A172 (cell line): ENCODE results near the gene ENPP4. TPM values are rescaled to one million over a fixed set of nuclear protein-coding genes. Genes with fewer than 3 reads are reported as not detected.
"Not testable (repeated sequence)": the region's sequence is repeated elsewhere in the genome, so short reads cannot be mapped to it uniquely, and the experiment has no call there.

Experiments
- DNase-seq: peaks from one replicate; pipeline ENCODE4 v3.0.0-alpha.2; 2015; ENCODE audit warnings: low spot score
- total RNA-seq: library from RNA; depleted of rRNA; stranded (reverse); fragments of >200 nt; shearing (Covaris generic); gene quantifications from 2 replicates; pipeline ENCODE4 v1.2.3, GENCODE V29; 2014

ENPP4 gene
- total RNA-seq, 1 experiment from 2014 or later, result not detected

DNA sequence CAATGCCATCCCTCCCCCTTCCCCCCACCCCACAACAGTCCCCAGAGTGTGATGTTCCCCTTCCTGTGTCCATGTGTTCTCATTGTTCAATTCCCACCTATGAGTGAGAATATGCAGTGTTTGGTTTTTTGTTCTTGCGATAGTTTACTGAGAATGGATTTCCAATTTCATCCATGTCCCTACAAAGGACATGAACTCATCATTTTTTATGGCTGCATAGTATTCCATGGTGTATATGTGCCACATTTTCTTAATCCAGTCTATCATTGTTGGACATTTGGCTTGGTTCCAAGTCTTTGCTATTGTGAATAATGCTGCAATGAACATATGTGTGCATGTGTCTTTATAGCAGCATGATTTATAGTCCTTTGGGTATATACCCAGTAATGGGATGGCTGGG, 1.5 kb downstream of the ENPP4 start:
- DNase-seq, result not testable (repeated sequence)

GRCh38 chr6:46134216-46134615, 4.4 kb downstream of the ENPP4 start:
- DNase-seq, result no peak

DNA sequence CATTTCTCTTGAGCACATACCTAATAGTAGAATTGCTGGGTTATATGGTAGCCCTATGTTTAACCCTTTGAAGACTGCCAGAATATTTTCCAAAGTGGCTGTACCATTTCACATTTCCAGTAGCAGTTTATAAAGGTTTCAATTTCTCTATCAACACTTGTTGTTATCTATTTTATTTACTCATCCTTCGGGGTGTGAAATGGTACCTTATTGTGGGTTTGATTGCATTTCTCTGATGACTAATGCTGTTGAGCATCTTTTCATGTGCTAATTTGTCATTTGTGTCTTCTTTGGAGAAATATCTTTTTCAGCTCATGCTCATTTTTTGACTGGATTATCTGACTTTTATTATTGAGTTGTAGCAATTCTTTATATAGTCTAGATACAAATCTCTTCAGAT, 5.4 kb downstream of the ENPP4 start:
- no peak for DNase-seq

DNA sequence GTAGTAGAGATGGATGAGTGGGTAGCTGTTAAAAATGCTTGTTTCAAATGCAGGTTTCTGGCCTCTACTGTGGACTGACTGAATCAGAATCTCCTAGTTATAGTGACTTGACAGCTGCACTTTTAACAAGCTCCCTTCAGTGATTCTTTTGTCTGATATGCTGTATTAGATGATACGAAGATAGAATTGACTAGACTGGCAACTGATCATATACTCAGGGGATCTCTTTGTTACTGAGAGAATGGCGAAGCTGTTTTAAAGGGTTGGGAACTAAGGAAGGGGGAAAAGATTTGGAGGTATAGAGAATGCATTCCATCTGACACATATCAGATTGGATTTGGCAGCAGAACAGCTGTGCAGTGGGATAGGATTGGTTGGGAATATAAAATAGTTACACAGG, 7.0 kb downstream of the ENPP4 start:
- DNase-seq, result no peak

DNA sequence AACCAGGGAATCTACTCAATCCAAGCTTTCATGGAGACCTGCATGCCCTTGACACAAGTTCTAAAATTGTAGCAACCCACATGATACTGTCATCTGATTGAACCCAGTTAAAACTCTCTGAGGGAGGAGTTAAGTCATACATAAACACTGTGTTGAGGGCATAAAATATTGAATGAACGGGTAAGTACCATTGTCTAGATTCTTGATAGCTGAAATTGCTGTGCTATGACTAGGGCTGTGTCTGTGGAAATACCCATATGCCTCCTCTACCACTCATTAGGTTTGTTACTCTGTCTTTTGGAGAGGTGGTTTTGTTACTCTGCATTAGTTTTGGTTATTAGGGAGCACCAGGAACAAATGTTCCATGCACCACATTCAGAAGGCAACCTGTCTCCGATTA, 7.6 kb downstream of the ENPP4 start:
- no peak for DNase-seq

DNA sequence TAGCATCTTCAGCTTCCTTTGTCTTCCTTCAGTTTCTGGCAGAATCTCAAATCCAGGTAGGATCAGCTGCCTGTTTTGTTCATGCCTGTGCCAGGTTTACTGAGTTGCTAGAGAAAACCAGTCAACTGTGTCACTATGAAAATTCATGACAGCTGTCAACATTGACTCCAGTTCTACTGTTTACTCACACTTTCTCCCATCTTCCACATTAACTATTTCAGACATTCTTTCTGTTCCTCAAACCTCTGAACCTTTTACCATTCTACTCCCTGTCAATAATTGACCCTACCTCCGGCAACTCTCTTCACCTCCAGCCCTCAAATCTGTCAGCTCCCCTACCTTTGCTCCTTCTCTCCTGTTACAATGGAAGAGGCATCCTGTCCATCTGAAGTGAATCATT, 8.5 kb downstream of the ENPP4 start:
- DNase-seq, result no peak

DNA sequence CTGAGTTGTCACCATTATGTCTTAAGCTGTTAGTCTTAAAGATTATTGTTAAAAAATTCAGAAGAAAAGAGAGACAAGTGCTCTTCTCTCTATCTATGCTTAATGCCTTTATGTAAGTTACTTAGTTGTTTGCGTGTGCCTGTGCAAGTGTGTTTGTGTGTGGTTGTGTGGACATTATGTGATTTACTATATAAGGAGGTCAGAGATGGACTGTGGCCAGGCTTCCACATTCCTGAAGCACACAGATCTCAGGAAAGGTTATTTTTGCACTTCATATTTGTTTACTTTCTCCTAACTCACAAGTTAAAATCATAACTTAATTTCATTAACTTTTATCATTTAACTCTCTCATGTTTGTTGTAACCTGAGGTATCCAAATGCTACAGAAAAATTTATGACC, 14.5 kb downstream of the ENPP4 start:
- no peak for DNase-seq

GRCh38 chr6:46149066-46149465, 19.3 kb downstream of the ENPP4 start:
- not testable (repeated sequence) for DNase-seq

GRCh38 chr6:46156701-46157100, 26.9 kb downstream of the ENPP4 start:
- no peak for DNase-seq

- DNase-seq, result no peak
These were observed 29.4 kb downstream of the ENPP4 start for GRCh38 chr6:46159229-46159628.

DNA sequence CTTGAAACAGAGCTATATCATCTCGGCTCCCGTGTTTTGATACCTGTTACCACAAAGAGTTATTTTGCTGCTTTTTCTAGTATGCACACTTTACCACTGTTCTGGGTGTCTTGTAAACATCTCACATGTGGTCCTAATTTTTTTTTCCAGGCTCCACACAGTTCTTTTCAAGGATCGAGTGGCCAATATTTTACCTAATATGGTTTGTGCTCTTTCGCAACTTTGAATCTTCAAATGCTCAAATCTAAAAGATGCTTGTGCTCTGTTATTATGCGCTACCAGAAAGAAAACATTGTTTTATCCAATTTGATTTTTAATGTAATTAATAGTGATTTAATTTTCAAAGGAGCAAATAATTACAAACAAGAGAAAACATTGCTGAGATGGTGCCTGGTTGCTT, 30.3 kb downstream of the ENPP4 start:
- DNase-seq, result no peak

DNA sequence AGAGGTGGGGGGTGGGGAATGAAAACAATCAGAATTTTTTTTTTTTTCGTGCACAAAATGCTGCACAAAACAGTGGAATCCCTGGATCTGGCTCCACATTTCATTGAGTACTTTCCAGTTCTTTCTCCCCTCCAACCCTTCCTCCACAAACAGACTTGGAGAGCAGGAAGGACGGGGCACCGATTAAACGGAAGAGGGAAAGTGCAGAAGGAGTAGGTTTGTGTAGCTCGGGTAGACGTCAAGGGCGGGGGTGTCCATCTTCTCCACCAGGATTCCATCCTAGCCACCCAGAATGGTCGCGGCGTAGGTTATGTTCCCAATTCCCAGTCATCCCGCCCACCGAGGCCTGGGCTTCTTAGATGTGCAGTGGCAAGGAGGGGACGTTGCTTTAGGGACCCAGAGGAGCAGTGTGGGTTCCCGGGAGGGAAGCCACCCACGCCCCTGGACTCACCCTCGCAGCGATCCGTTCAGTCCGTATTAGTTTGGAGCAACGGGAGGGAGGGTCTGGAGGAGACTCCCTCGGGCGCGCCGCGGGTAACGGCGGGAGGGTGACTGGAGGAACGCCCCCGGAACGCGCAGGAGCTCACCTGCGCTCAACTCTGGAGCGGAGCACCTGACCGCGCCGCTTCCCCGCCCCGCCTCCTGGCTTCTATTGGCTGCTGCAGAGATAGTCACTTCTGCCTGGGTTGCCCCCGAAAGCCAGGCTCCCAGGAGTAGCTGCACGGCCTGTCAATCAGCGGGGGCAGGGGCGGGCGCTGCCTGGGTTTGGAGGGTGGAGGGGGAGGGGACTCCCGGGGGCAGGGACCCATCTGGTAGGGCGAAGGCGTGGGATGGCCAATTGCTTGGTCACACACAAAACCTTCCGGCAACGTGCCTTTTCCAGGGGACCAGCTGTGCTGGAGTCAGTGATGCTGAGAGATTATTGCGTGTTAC, 40.8 kb downstream of the ENPP4 start, which contains the start of gene ENPP5:
TSS of gene ENPP5 (minus strand) at position 624 of the 933 bp plus-strand sequence. CDS start 2,718 bp downstream, outside the sequence.
- no peak for DNase-seq

GRCh38 chr6:46172176-46172575, 42.4 kb downstream of the ENPP4 start:
- DNase-seq, result no peak

- DNase-seq, result no peak
These were observed 45.1 kb downstream of the ENPP4 start for GRCh38 chr6:46174904-46175303.

- DNase-seq, result no peak
These were observed 45.7 kb downstream of the ENPP4 start for GRCh38 chr6:46175446-46175845.

DNA sequence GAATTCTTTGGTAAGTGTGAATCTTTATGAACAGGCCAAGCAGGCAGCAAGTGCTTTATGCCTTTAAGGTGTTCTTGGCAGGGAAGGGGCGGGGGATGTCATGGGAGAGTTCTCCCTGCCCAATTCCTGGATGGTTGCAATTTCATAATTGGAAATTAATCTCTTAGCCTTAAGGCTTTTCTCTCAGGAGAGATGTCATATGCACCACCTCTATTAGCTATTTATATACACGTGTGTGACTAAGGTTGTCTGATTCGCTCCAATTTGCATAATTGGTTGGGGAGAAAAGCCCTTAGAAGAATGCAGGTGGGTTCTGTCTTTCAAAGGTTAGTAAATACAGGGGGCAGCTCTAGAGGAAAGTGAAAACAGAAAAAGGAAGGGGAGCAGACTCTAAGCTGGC, 46.2 kb downstream of the ENPP4 start:
- DNase-seq, result no peak

GRCh38 chr6:46184114-46184513, 54.3 kb downstream of the ENPP4 start:
- DNase-seq, result peak; percentile 26

DNA sequence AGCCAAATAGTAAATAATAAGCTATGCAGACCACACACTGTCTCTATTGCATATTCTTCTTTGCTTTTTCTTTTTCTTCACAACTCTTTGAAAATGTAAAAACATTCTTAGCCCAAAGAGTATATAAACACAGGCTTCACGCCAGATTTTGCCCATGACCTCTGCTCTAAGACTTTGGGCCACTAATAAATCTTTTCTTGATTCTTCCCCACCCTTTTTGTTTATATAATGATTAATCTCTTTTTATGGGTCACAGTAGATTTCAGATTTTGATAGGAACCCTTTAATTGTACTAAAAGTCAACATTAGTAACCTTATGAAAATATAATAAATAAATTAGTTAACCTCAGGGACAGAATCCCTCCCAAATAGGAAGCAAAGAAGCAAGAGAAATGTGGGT, 56.8 kb downstream of the ENPP4 start:
- DNase-seq, result no peak

DNA sequence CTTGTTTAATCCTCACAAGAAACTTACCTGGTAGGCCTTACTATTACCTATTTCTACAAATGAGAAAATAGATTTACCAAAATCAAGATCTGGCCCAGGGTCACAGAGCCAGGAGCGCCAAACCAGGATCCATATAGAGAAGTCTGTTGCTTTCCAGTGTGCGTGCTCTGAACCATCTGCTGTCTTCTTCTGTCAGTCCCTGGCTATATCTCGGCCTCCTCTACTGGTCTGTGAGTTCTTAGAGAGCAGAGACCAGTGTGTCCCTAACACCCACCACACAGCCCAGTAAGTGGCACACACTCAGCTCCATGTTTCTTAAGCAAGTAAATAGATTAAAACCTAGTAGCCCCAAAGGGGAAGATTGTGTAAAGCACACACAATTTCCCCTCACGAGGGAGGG, 59.9 kb downstream of the ENPP4 start:
- DNase-seq, result no peak

DNA sequence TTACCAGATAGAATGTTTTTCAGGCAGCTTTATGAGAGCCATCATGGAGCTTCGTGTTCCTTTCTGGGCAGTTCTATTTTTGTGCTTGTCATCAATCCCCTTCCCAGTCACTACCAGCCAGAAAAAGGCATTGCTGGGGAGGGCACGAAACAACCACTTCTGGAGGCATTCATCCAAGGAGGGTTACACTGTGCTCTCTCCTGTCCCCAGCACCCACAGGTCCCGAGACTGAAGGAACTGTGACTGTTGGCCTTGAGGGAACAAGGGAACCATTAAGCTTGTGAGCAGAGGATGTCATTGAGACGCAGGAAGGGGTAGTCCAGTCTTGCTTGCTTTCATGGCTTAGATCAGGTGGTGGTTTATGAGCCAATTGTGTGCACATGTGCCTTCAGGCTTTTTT, 61.1 kb downstream of the ENPP4 start:
- no peak for DNase-seq

DNA sequence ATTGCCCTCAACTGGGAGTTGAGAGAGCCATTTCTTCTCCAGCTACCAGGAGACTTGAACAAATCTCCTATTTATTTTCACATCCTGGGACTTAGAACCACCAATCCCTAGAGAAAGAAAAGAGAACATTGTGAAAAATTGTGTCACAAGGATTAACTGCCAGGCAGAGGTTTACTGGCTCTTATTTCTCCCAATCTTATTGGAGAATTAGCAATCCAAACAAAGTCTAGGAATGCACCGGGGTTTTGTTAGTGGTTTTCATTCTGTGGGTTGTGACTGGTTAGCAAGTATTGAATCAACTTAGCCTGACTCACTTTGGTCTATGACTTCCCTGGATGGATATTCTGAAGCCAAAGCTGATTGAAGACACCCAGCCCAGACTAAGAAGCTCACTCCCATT, 62.2 kb downstream of the ENPP4 start:
- no peak for DNase-seq
